A673 (cell line): ENCODE measurements around the gene GIMAP5. TPM values are rescaled to one million over a fixed set of nuclear protein-coding genes. Genes with fewer than 3 reads are reported as not detected.

Source experiments
- BruUV-seq: library from RNA; stranded (reverse); fragments of 400-500 nt; replicated peaks from 2 replicates; lab custom pipeline; 2021; lab: Mats Ljungman, UMichigan
- CTCF ChIA-PET: fragments of 300-600 bp; sonication (Branson Sonifier 250); formaldehyde crosslinking; loops from one replicate; lab custom pipeline; 2022; ENCODE audit warnings: antibody characterized with exemption; lab: Charles Lee
- POLR2A ChIA-PET: fragments of 300-600 bp; sonication (Branson Sonifier 250); formaldehyde crosslinking; loops from one replicate; lab custom pipeline; 2022; ENCODE audit warnings: antibody characterized with exemption; ENCODE audit not compliant: low non-redundant PET; lab: Charles Lee
- DNase-seq: peaks from one replicate; pipeline ENCODE4 v3.0.0-alpha.2; 2015; ENCODE audit warnings: low spot score
- H3K27ac ChIP-seq: fragments of 200-600 bp; sonication (generic); 2 replicates; pipeline ENCODE4 v1.5.1; 2016; ENCODE audit warnings: mixed run types, low read depth, mild to moderate bottlenecking, mixed read lengths, antibody characterized with exemption, low read length; ENCODE audit not compliant: poor library complexity, severe bottlenecking
- H3K27me3 ChIP-seq: fragments of 200-600 bp; sonication (generic); replicated peaks from 2 replicates; pipeline ENCODE4 v1.6.1; 2017; ENCODE audit warnings: mixed run types, low read depth, mild to moderate bottlenecking, mixed read lengths, antibody characterized with exemption, low read length; ENCODE audit not compliant: insufficient read depth, poor library complexity
- H3K36me3 ChIP-seq: fragments of 200-600 bp; sonication (generic); 2 replicates; pipeline ENCODE4 v1.6.1; 2016; ENCODE audit warnings: mixed run types, mild to moderate bottlenecking, mixed read lengths, antibody characterized with exemption, low read length; ENCODE audit not compliant: insufficient read depth, poor library complexity, severe bottlenecking
- H3K4me1 ChIP-seq: fragments of 200-600 bp; sonication (generic); 2 replicates; pipeline ENCODE4 v1.6.1; 2017; ENCODE audit warnings: mixed run types, mild to moderate bottlenecking, mixed read lengths, antibody characterized with exemption, low read length; ENCODE audit not compliant: insufficient read depth, poor library complexity, severe bottlenecking
- H3K4me3 ChIP-seq: fragments of 200-600 bp; sonication (generic); 2 replicates; pipeline ENCODE4 v1.5.1; 2016; ENCODE audit warnings: low read depth, mixed run types, mild to moderate bottlenecking, mixed read lengths, low read length; ENCODE audit not compliant: poor library complexity, severe bottlenecking
- H3K9me3 ChIP-seq: fragments of 200-600 bp; sonication (generic); 2 replicates; pipeline ENCODE4 v1.6.1; 2016; ENCODE audit warnings: mixed run types, low read depth, mild to moderate bottlenecking, mixed read lengths, antibody characterized with exemption, low read length; ENCODE audit not compliant: poor library complexity, severe bottlenecking
- EZH2 ChIP-seq: fragments of 200-600 bp; sonication (generic); IDR thresholded peaks from 2 replicates; pipeline ENCODE4 v1.6.1; 2017; ENCODE audit warnings: borderline replicate concordance, low read depth, mild to moderate bottlenecking, mixed read lengths, antibody characterized with exemption, low read length; ENCODE audit not compliant: poor library complexity, severe bottlenecking
- intact Hi-C: fragments of 100-400 bp; cut with micrococcal nuclease; formaldehyde crosslinking; loops from one replicate; pipeline ENCODE4 v1.10.0; 2022; ENCODE audit not compliant: unreplicated experiment
- total RNA-seq: library from RNA; stranded (reverse); gene quantifications from 2 replicates; pipeline ENCODE4 v1.2.3, GENCODE V29; 2021
- TF ChIP-seq, protein P1 (sequence below): fragments of 300-800, 200-600 bp; sonication (generic); conservative IDR thresholded peaks from 2 replicates; pipeline ENCODE4 v1.5.1; 2017; ENCODE audit warnings: low read depth, mild to moderate bottlenecking, antibody characterized with exemption, low read length, moderate library complexity, mixed read lengths

GIMAP5 gene
- total RNA-seq, 1 experiment from 2014 or later: 0.58 TPM

DNA sequence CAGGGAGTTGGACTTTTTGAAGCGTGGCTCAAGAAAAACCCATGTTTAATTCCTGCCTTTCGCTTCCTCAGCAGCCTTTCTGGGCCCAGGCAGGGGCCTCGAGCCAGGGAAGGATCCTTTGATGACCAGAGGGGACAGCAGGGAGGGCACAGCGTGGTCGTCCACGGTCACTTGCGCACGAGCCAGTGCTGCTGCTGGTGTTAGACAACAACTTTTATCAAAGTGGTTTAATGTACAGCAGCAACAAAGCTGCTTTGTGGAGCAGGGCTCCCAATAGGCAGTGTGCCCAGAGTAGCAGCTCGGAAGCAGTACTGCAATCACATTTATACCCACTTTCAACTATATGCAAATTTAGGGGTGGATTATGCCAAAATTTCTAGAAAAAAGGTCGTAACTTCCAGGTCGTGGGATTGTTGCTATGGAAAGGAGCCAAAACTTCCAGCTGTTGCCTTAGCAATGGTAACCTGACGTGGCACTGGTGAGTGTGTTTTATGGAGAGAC is 14.7 kb upstream of the GIMAP5 start:
- H3K27me3 ChIP-seq: no peaks in the 10 kb centered on the region
- DNase-seq: peak; percentile 7
- H3K9me3 ChIP-seq: no peaks in the 10 kb centered on the region
- no peaks in the 10 kb centered on the region for H3K4me1 ChIP-seq
- ChIA-PET CTCF (no interaction called here), POLR2A (no interaction called here)
- no peak overlapping the region for H3K27ac ChIP-seq
- no peaks in the 10 kb centered on the region for H3K36me3 ChIP-seq
- intact Hi-C loops: no loop called here
- BruUV-seq: no TSS peak
- no peak overlapping the region for H3K4me3 ChIP-seq
- no peak for TF ChIP-seq EZH2
- TF ChIP-seq, protein P1, sequence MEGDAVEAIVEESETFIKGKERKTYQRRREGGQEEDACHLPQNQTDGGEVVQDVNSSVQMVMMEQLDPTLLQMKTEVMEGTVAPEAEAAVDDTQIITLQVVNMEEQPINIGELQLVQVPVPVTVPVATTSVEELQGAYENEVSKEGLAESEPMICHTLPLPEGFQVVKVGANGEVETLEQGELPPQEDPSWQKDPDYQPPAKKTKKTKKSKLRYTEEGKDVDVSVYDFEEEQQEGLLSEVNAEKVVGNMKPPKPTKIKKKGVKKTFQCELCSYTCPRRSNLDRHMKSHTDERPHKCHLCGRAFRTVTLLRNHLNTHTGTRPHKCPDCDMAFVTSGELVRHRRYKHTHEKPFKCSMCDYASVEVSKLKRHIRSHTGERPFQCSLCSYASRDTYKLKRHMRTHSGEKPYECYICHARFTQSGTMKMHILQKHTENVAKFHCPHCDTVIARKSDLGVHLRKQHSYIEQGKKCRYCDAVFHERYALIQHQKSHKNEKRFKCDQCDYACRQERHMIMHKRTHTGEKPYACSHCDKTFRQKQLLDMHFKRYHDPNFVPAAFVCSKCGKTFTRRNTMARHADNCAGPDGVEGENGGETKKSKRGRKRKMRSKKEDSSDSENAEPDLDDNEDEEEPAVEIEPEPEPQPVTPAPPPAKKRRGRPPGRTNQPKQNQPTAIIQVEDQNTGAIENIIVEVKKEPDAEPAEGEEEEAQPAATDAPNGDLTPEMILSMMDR: no peak

- ChIA-PET POLR2A (no interaction called here), CTCF (no interaction called here)
- no peak for DNase-seq
- Histone ChIP-seq H3K9me3 (peaks cover 3% of the 10 kb centered on the region), H3K36me3 (no peaks in the 10 kb centered on the region), H3K27ac (no peak overlapping the region), H3K4me1 (no peaks in the 10 kb centered on the region), H3K27me3 (no peaks in the 10 kb centered on the region), H3K4me3 (no peak overlapping the region)
- no TSS peak for BruUV-seq
- no peak for TF ChIP-seq EZH2
- intact Hi-C loops: no loop called here
Observed at GRCh38 chr7:150723467-150723866, 13.8 kb upstream of the GIMAP5 start.

DNA sequence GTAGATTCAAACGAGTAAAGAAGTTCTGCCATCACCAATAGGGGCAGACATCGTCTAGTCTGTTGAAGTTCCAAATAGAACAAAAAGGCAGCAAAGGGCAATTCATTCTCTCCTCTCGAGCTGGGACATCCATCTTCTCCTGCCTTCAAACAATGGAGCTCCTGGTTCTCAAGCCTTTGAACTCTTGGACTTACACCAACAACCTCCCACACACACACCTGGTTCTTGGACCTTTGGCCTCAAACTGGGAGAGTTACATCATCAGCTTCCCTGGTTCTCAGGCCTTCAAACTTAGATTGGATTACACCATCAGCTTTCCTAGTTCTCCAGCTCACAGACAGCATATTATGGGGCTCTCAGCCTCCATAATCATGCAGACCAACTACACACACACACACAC is 9.8 kb upstream of the GIMAP5 start:
- ChIA-PET POLR2A (no interaction called here), CTCF (no interaction called here)
- H3K27me3 ChIP-seq: peaks cover 5% of the 10 kb centered on the region
- no peak for DNase-seq
- H3K27ac ChIP-seq: no peak overlapping the region
- no peak overlapping the region for H3K4me3 ChIP-seq
- no peaks in the 10 kb centered on the region for H3K36me3 ChIP-seq
- no peaks in the 10 kb centered on the region for H3K4me1 ChIP-seq
- BruUV-seq: no TSS peak
- intact Hi-C loops: no loop called here
- peaks cover 8% of the 10 kb centered on the region for H3K9me3 ChIP-seq
- TF ChIP-seq, protein P1: no peak
- TF ChIP-seq EZH2: no peak

- Histone ChIP-seq H3K36me3 (no peaks in the 10 kb centered on the region), H3K27ac (no peak overlapping the region), H3K27me3 (peaks cover 5% of the 10 kb centered on the region), H3K9me3 (peaks cover 8% of the 10 kb centered on the region), H3K4me3 (no peak overlapping the region), H3K4me1 (no peaks in the 10 kb centered on the region)
- no peak for TF ChIP-seq EZH2
- TF ChIP-seq, protein P1: no peak
- no TSS peak for BruUV-seq
- no peak for DNase-seq
- ChIA-PET CTCF (no interaction called here), POLR2A (no interaction called here)
- intact Hi-C loops: no loop called here
Observed at GRCh38 chr7:150728011-150728410, 9.2 kb upstream of the GIMAP5 start.
